AG04449 (cell line): Measurements from ENCODE around the gene UBR2.

ENCODE experiments used
- CTCF ChIA-PET: fragments of 350-600 bp; formaldehyde crosslinking; extraction: SDS; loops from one replicate; lab custom pipeline; 2021; ENCODE audit warnings: antibody characterized with exemption; lab: Yijun Ruan, JAX
- POLR2A ChIA-PET: fragments of 400-600, 350-600 bp; formaldehyde crosslinking; extraction: SDS; loops from one replicate; lab custom pipeline; 2020; ENCODE audit warnings: antibody characterized with exemption, inconsistent platforms; lab: Yijun Ruan, JAX
- DNase-seq: peaks from one replicate; pipeline ENCODE4 v3.0.0-alpha.2; 2010; ENCODE audit warnings: low read depth, low spot score
- H3K4me3 ChIP-seq: 2 replicates; pipeline ENCODE4 v1.5.1; 2011; ENCODE audit warnings: low read depth, mild to moderate bottlenecking, control low read depth, low read length
- TF ChIP-seq, protein P1 (sequence below): IDR thresholded peaks from one replicate; pipeline ENCODE4 v1.5.1; 2011; ENCODE audit warnings: mild to moderate bottlenecking, moderate library complexity, low read length, control low read depth, inconsistent platforms; ENCODE audit not compliant: insufficient read depth; ENCODE audit errors: missing control alignments

Gene UBR2

DNA sequence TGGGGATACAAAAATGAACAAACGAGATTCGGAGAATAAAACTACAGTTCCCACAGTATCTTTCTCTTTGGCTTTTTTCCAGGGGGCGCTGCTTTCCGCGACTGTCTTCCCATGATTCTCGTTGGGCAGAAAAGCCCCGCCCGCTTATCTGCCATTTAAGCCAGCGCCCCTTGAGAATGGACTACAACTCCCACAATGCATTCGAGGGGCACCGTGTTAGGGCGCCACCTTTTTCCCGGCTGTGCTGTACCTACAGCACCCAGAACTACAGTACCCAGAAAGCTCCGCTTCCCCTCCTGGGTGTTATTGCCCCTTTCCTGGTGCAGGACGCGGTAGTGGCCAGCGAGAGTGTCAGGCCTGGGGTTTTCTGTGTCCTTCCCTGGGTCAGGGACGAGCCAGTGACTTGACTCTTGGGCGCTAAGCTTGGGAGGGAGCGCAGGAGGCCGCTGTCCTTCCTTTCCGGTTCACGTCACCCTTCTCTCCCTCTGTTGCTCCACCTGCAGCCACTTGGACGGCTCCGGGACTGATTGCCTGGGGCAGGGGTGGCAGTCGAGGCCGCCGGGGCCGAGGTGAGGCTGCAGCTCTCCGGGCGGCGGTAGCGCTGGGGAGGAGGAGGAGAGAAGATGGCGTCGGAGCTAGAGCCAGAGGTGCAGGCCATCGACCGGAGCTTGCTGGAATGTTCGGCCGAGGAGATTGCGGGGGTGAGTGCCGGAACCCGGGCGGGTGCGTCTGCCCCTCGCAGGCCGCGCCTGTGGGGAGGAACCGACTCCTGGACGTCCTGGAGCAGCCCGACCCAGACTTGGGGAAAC lies at the start of gene UBR2:
TSS of gene UBR2 (plus strand) at position 333 of the 809 bp plus-strand sequence. CDS start at position 624, 291 bp downstream.
- ChIA-PET POLR2A (interaction anchor here (0.5 to 1.7 kb wide), 13 partner anchors 13 to 446 kb away, joined by 3 to 5 read pairs (median 3); partner anchors contain the start of genes BICRAL, C6orf132 and RPL7L1), CTCF (interaction anchor here (1.0 to 13.6 kb wide), 12 partner anchors 8 to 349 kb away, joined by 3 to 171 read pairs (median 5); partner anchors contain the start of gene MRPS10)
- DNase-seq = peak; percentile 88
- TF ChIP-seq, protein P1, sequence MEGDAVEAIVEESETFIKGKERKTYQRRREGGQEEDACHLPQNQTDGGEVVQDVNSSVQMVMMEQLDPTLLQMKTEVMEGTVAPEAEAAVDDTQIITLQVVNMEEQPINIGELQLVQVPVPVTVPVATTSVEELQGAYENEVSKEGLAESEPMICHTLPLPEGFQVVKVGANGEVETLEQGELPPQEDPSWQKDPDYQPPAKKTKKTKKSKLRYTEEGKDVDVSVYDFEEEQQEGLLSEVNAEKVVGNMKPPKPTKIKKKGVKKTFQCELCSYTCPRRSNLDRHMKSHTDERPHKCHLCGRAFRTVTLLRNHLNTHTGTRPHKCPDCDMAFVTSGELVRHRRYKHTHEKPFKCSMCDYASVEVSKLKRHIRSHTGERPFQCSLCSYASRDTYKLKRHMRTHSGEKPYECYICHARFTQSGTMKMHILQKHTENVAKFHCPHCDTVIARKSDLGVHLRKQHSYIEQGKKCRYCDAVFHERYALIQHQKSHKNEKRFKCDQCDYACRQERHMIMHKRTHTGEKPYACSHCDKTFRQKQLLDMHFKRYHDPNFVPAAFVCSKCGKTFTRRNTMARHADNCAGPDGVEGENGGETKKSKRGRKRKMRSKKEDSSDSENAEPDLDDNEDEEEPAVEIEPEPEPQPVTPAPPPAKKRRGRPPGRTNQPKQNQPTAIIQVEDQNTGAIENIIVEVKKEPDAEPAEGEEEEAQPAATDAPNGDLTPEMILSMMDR = peak; percentile 11
- H3K4me3 ChIP-seq = peak within 1 kb of the TSS; percentile 97

- DNase-seq = no peak
- TF ChIP-seq, protein P1 = no peak
- CTCF ChIA-PET = interaction anchor here (0.9 to 1.0 kb wide), 2 partner anchors 17 to 18 kb away, joined by 4 to 5 read pairs; no protein-coding TSS in a partner anchor
- POLR2A ChIA-PET = no interaction called here
- no peak overlapping the region for H3K4me3 ChIP-seq
Observed at GRCh38 chr6:42514745-42515144, 49.1 kb upstream of the UBR2 start.

GRCh38 chr6:42519779-42520178 lies 44.0 kb upstream of the UBR2 start:
- TF ChIP-seq, protein P1 = no peak

DNA sequence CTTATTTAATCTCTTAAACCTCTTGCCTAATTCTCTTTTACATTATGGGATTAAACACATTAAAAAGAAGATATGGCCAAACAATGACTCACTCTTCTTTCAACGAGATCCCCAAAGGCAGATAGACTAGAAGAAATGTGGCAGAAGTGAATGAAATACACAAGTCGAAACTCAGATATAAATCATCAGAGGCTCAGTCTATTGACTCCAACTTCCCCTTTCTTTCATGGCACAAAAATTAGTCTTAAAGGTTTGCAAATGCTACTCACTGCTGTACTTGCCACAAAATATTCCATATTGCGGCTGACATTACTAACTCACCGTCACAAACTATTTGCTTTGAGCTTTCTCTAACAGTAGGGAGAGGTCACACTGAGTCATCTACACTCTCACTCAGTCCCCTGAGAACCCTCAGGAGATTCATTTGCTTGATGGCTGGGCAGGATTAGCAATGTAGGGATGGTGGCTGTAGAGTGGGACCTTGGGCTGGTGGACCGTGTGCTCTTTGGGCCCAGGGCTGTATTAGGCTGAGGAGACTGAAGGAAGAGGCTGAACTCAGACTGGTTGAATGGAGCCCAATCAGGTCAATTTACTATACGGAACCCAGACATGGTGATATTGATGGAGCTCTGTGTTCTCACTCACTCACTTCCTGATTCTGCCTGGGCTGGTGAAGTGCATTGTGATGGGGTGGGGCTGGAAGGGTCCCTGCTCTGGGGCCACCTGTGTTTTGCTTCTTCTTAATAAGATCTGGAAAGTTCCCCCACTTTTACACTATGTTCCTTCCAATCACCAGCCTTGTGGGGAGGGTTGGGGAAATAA lies 42.8 kb upstream of the UBR2 start:
- H3K4me3 ChIP-seq = no peak overlapping the region
- TF ChIP-seq, protein P1 = no peak
- CTCF ChIA-PET = interaction anchor here (0.9 to 5.3 kb wide), 5 partner anchors 9 to 27 kb away, joined by 5 to 62 read pairs (median 11); no protein-coding TSS in a partner anchor
- DNase-seq = peak; percentile 34
- POLR2A ChIA-PET = interaction anchor here (0.6 to 1.8 kb wide), 5 partner anchors 12 to 306 kb away, joined by 3 to 4 read pairs (median 3); no protein-coding TSS in a partner anchor

More at GRCh38 chr6:42519779-42520178, 44.0 kb upstream of the UBR2 start:
- no peak overlapping the region for H3K4me3 ChIP-seq
- CTCF ChIA-PET = interaction anchor here (1.9 to 5.3 kb wide), 4 partner anchors 10 to 28 kb away, joined by 9 to 62 read pairs (median 15); no protein-coding TSS in a partner anchor
- no peak for DNase-seq
- POLR2A ChIA-PET = no interaction called here

DNA sequence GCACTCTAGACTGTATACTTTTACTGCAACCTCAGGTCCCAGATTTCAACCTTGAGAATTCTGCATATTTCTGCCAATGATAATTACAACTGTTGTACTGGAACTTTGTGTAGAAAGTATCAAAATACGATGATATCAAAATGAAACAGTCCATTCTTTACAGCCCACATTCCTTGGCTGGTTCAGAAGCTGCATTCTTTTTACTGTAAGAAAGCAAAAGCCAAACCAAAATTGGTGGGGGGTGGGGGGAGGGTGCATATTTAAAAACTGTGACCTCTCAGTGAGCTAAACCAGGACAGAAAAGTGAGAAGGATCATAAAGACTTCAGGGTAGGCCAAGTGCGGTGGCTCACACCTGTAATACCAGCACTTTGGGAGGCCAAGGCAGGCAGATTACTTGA lies 41.8 kb upstream of the UBR2 start:
- DNase-seq = peak; percentile 26
- ChIA-PET CTCF (interaction anchor here (0.6 to 5.2 kb wide), 3 partner anchors 10 to 25 kb away, joined by 3 to 62 read pairs (median 10); no protein-coding TSS in a partner anchor), POLR2A (interaction anchor here (1.2 to 1.8 kb wide), 2 partner anchors 13 to 25 kb away, joined by 3 to 4 read pairs; no protein-coding TSS in a partner anchor)
- TF ChIP-seq, protein P1 = no peak
- H3K4me3 ChIP-seq = no peak overlapping the region
